Vagina (tissue), 2 donors: ENCODE results near the gene MINDY4.

ENCODE experiments used
- CTCF ChIP-seq, 3 experiments: fragments of 450-650 bp in 2 of 3; fragments of 200-600 bp in 1 of 3; sonication (generic) in 1 of 3; IDR thresholded peaks; one replicate each; pipeline ENCODE4 v1.5.1; 2017 to 2019; ENCODE audit warnings: antibody characterized with exemption in 3 of 3, mild to moderate bottlenecking in 2 of 3, moderate library complexity in 2 of 3
- POLR2A ChIP-seq, 2 donors: fragments of 450-650 bp; IDR thresholded peaks; one replicate each; pipeline ENCODE4 v1.6.1; 2017; ENCODE audit warnings: antibody characterized with exemption in 2 of 2, mild to moderate bottlenecking in 2 of 2, moderate library complexity in 2 of 2
- POLR2AphosphoS5 ChIP-seq, 2 donors: sonication (generic); formaldehyde crosslinking; IDR thresholded peaks; one replicate each; pipeline ENCODE4 v1.9.0; 2017; ENCODE audit warnings: antibody characterized with exemption in 2 of 2, mild to moderate bottlenecking in 2 of 2, low read depth in 1 of 2; ENCODE audit not compliant: insufficient read depth in 1 of 2

- no peak for TF ChIP-seq POLR2A (IDR thresholded peaks at IDR 0.05)
- TF ChIP-seq CTCF (IDR thresholded peaks at IDR 0.05) = no peak
- TF ChIP-seq POLR2AphosphoS5 (IDR thresholded peaks at IDR 0.05; ENCODE audit: insufficient read depth in 1 of 2, low read depth in 1 of 2) = no peak
These were observed 95.7 kb downstream of the MINDY4 start for GRCh38 chr7:30866939-30867338.
